Stimulated activated CD8-positive, alpha-beta memory T cell treated with anti-CD3 and anti-CD28 coated beads, Interleukin-15, amount 100 ng/mL, for 4 hours (primary cell): Measurements from ENCODE around the gene SLC6A5.

ENCODE experiments used
- DNase-seq, 2 donors: peaks; one replicate each; pipeline ENCODE4 v3.0.0-alpha.2; 2020; ENCODE audit warnings: low read depth in 2 of 2

SLC6A5 gene

GRCh38 chr11:20668844-20669819, 69.7 kb downstream of the SLC6A5 start, which contains the start of gene NELL1:
Gene NELL1, plus strand, starts transcription at chr11:20669586.
- no peak for DNase-seq

- DNase-seq: no peak
Observed at GRCh38 chr11:20669820-20670684, 70.6 kb downstream of the SLC6A5 start.

GRCh38 chr11:20670932-20671403, 71.6 kb downstream of the SLC6A5 start:
- DNase-seq: no peak

GRCh38 chr11:20671856-20672546, 72.6 kb downstream of the SLC6A5 start:
- DNase-seq: no peak

GRCh38 chr11:20672575-20672974, 73.2 kb downstream of the SLC6A5 start:
- no peak for DNase-seq

- no peak for DNase-seq
Observed at GRCh38 chr11:20676658-20677057, 77.2 kb downstream of the SLC6A5 start.

GRCh38 chr11:20688761-20689160, 89.4 kb downstream of the SLC6A5 start:
- DNase-seq: no peak

- DNase-seq: no peak
Observed at GRCh38 chr11:20707876-20708275, 108.5 kb downstream of the SLC6A5 start.
